ENCODE measurements around the gene CDK14.

- TF ChIP-seq CTCF (IDR thresholded peaks at IDR 0.05) (no peak), EZH2 (IDR thresholded peaks at IDR 0.05; ENCODE audit: borderline replicate concordance, insufficient read depth, low read depth, low read length, poor library complexity, severe bottlenecking) (no peak)
Measured at GRCh38 chr7:90692396-90692795, 96.3 kb downstream of the CDK14 start.
